Heart right ventricle (tissue), 16 donors: ENCODE measurements around the gene PPM1K. TPM values are rescaled to one million over a fixed set of nuclear protein-coding genes. Genes with fewer than 3 reads are reported as not detected.
A peak's percentile ranks its signal among the peaks of the same experiment; 100 is the strongest.

Experiments
- ATAC-seq, 8 donors: fragments of 200-7000 bp; cut with Tn5 transposase; one replicate each; pipeline ENCODE4 v1.9.1; 2020; ENCODE audit warnings: mild to moderate bottlenecking in 8 of 8, moderate library complexity in 8 of 8, moderate number of reproducible peaks in 1 of 8
- DNase-seq, 2 donors: peaks; one replicate each; pipeline ENCODE4 v3.0.0-alpha.2; 2020
- H3K27ac ChIP-seq, 10 donors: fragments of 200-600 bp; sonication (generic) in 2 of 10; one replicate each; pipeline versions ENCODE4 v1.5.0 to v1.8.0; 2020 to 2022; ENCODE audit warnings: mild to moderate bottlenecking in 3 of 10
- H3K27me3 ChIP-seq, 7 donors: fragments of 200-600 bp; one replicate each; pipeline ENCODE4 v1.8.0; 2021 to 2022; ENCODE audit warnings: mild to moderate bottlenecking in 2 of 7
- H3K36me3 ChIP-seq, 9 donors: fragments of 200-600 bp; sonication (generic) in 1 of 9; one replicate each; pipeline versions ENCODE4 v1.5.0 to v1.8.0; 2020 to 2022; ENCODE audit warnings: mild to moderate bottlenecking in 2 of 9
- H3K4me1 ChIP-seq, 9 donors: fragments of 200-600 bp; sonication (generic) in 1 of 9; one replicate each; pipeline versions ENCODE4 v1.5.0 to v1.8.0; 2020 to 2022; ENCODE audit warnings: mild to moderate bottlenecking in 4 of 9
- H3K4me3 ChIP-seq, 10 donors: fragments of 200-600 bp; sonication (generic) in 2 of 10; one replicate each; pipeline versions ENCODE4 v1.5.0 to v1.8.0; 2020 to 2022; ENCODE audit warnings: mild to moderate bottlenecking in 7 of 10, moderate library complexity in 2 of 10
- H3K9me3 ChIP-seq, 11 donors: fragments of 200-600 bp in 10 of 11; sonication (generic) in 2 of 11; one replicate each; pipeline versions ENCODE4 v1.5.0 to v1.8.0; 2013 to 2022; ENCODE audit warnings: mild to moderate bottlenecking in 2 of 11, control low read depth in 1 of 11, moderate library complexity in 1 of 11
- CTCF ChIP-seq, 9 donors: fragments of 200-600 bp; sonication (generic) in 2 of 9; IDR thresholded peaks; one replicate each; pipeline versions ENCODE4 v1.5.0 to v1.8.0; 2021 to 2022; ENCODE audit warnings: antibody characterized with exemption in 9 of 9, mild to moderate bottlenecking in 5 of 9, moderate library complexity in 1 of 9
- WGBS, 2 donors: extraction: QIAGEN DNeasy Blood & Tissue Kit; methylation state at CpG; one replicate each; pipeline ENCODE4 v1.1.7; 2013; ENCODE audit warnings: inconsistent platforms in 1 of 2; 5-methylcytosine and 5-hydroxymethylcytosine counted together
- intact Hi-C, 10 donors: fragments of 100-400 bp; cut with DNase I; formaldehyde crosslinking; loops; one replicate each; pipeline versions ENCODE4 v1.11.1 to v1.14.2; 2022
- polyA plus RNA-seq, 2 donors: library from polyadenylated mRNA; stranded (reverse); fragments of 200-250 nt; gene quantifications; one replicate each; pipeline ENCODE4 v1.2.3, GENCODE V29; 2013
- total RNA-seq, 10 donors: library from RNA; stranded (reverse); fragmentation: NEBNext Ultra II Directional in 3 of 10; extraction: Animal tissue kit (Norgen Biotek cat#: 25700) in 3 of 10; gene quantifications; one replicate each; pipeline versions ENCODE4 v1.2.1 to v1.2.4, GENCODE V29; 2021 to 2023
- donor health status: Arrhythmogenic right ventricular cardiomyopathy.
- donor health status: ischemic (EF 13 %, LVEDD 7.1; RV severe dilation, severe dysfunction).
- donor health status: healthy with polysubstance abuse.
- donor health status: DM: no; HTN: yes; CAD: no.
- donor health status: DM: no; HTN: no; CAD: no.
- donor health status: ischemic (EF 25% LVEDD 6.9; RV normal size, moderate dysfunction).
- donor health status: ischemic (EF 25% LVEDD 5.7; RV mildly dilated, moderate dysfunction).
- donor health status: healthy.
- donor health status: DM: yes; HTN: yes; CAD: no.
- donor health status: Ischemic cardiomyopathy.
- donor health status: ischemic (EF 35%, LVEDD 5.7; RV mildly dilated, moderate dysfunction).
- donor health status: nonischemic (EF 11% LVEDD 7.7; RV severe dilation, severe dysfunction).
- donor health status: DM: yes; HTN: yes; CAD: no.
- donor health status: PGD.
- donor health status: ischemic (EF 29% LVEDD 5.4; RV normal size, mild dysfunction).
- donor health status: nonischemic (EF 23%, LVEDD 6.1; RV moderate dilation, normal function).

Gene PPM1K
- total and polyA plus RNA-seq, 12 donors = 47.4 to 357 (median 247) TPM

GRCh38 chr4:88283661-88284438 is 511 bp downstream of the PPM1K start:
- ATAC-seq = peak; percentile 32 to 60 (median 52)
- no peak for TF ChIP-seq CTCF (IDR thresholded peaks at IDR 0.05)
- Histone ChIP-seq H3K4me3 (peak overlapping the region; percentile 50 to 91 (median 80)), H3K4me1 (peaks cover 0 to 38% (median 21%) of the 10 kb centered on the region in 9 donors), H3K36me3 (no peaks in the 10 kb centered on the region), H3K9me3 (no peaks in the 10 kb centered on the region), H3K27me3 (no peaks in the 10 kb centered on the region), H3K27ac (peak overlapping the region; percentile 92 to 98 (median 96))
- DNase-seq = peak; percentile 70 to 72
- intact Hi-C loops = loop anchor here in 7 of 10 donors (2.0 to 10.0 kb wide), 11 partner anchors 42 to 311 kb away; partner anchors contain the start of genes HERC6 (in 6 of the 7), HERC5 (in 4 of the 7), PYURF (in 2 of the 7) and HERC3 (in 1 of the 7)
- 0% methylated on average over 62 to 66 of the region's 66 CpGs for WGBS, 2 donors

- H3K27ac ChIP-seq = peak overlapping the region in 2 of 10 donors; percentile 44 to 98
- H3K27me3 ChIP-seq = no peaks in the 10 kb centered on the region
- H3K4me3 ChIP-seq = peak overlapping the region in 8 of 10 donors; percentile 6 to 91 (median 80)
- peaks cover 0 to 32% (median 7%) of the 10 kb centered on the region in 9 donors for H3K36me3 ChIP-seq
- ATAC-seq (no peak), DNase-seq (no peak)
- H3K9me3 ChIP-seq = peaks cover 0 to 8% (median 0%) of the 10 kb centered on the region in 11 donors
- WGBS, 2 donors = 78 to 85% methylated on average over 6 of the region's 6 CpGs
- peaks cover 0 to 63% (median 33%) of the 10 kb centered on the region in 9 donors for H3K4me1 ChIP-seq
- TF ChIP-seq CTCF (IDR thresholded peaks at IDR 0.05) = no peak
- intact Hi-C loops = loop anchor here in 7 of 10 donors (5.0 to 10.0 kb wide), 8 partner anchors 38 to 314 kb away; partner anchors contain the start of genes HERC6 (in 4 of the 7), HERC5 (in 3 of the 7), PYURF (in 2 of the 7) and HERC3 (in 1 of the 7)
These were observed 4.0 kb downstream of the PPM1K start for GRCh38 chr4:88280228-88280795.

GRCh38 chr4:88277711-88278225 is 6.6 kb downstream of the PPM1K start:
- Histone ChIP-seq H3K4me1 (peaks cover 0 to 61% (median 38%) of the 10 kb centered on the region in 9 donors), H3K27me3 (no peaks in the 10 kb centered on the region), H3K36me3 (peaks cover 0 to 53% (median 7%) of the 10 kb centered on the region in 9 donors), H3K27ac (peak overlapping the region in 1 of 10 donors; percentile 22), H3K4me3 (peak overlapping the region in 2 of 10 donors; percentile 6 to 13), H3K9me3 (peaks cover 0 to 8% (median 0%) of the 10 kb centered on the region in 11 donors)
- intact Hi-C loops = no loop called here
- DNase-seq = no peak
- 72 to 80% methylated on average over 3 of the region's 3 CpGs for WGBS, 2 donors
- peak in 1 of 8 donors; percentile 8 for ATAC-seq
- TF ChIP-seq CTCF (IDR thresholded peaks at IDR 0.05) = no peak
